GM12878 (cell line): ENCODE data around the gene MRTFA. TPM values are rescaled to one million over a fixed set of nuclear protein-coding genes. Genes with fewer than 3 reads are reported as not detected.

ENCODE experiments used
- ATAC-seq: fragments of 200-7000 bp; cut with Tn5 transposase; 3 replicates; pipeline ENCODE4 v1.9.1; 2020; ENCODE audit warnings: mild to moderate bottlenecking, moderate library complexity
- BruUV-seq: library from RNA; stranded (reverse); fragments of 400-500 nt; replicated peaks from 2 replicates; lab custom pipeline; 2021; lab: Mats Ljungman, UMichigan
- CTCF ChIA-PET: fragments of 300-600 bp; sonication (Branson Sonifier 250); formaldehyde crosslinking; extraction: SDS; loops from one replicate; lab custom pipeline; 2021; ENCODE audit warnings: inconsistent platforms; lab: Yijun Ruan, JAX
- POLR2A ChIA-PET: fragments of 350-600 bp; formaldehyde crosslinking; extraction: SDS; loops from one replicate; lab custom pipeline; 2021; ENCODE audit warnings: inconsistent platforms; lab: Charles Lee
- RAD21 ChIA-PET: fragments of 300-600 bp; sonication (Branson Sonifier 250); formaldehyde crosslinking; loops from one replicate; lab custom pipeline; 2023; ENCODE audit warnings: antibody characterized with exemption; ENCODE audit not compliant: unreplicated experiment; lab: Charles Lee
- SMC1A ChIA-PET: fragments of 300-600 bp; sonication (Branson Sonifier 250); formaldehyde crosslinking; loops from one replicate; lab custom pipeline; 2023; ENCODE audit not compliant: unreplicated experiment, uncharacterized antibody; lab: Charles Lee
- DNase-seq: peaks from one replicate; pipeline ENCODE4 v3.0.0-alpha.2; 2011; ENCODE audit warnings: low read depth, low spot score
- FAIRE-seq: peaks from 3 replicates; lab custom pipeline; 2011; peaks lifted over from hg19 to GRCh38; lab: Jason Lieb, UNC
- H2AFZ ChIP-seq: 2 replicates; pipeline ENCODE4 v1.6.0; 2011; ENCODE audit warnings: low read depth, low read length, control low read depth; ENCODE audit not compliant: control insufficient read depth
- H3K27ac ChIP-seq: 2 replicates; pipeline ENCODE4 v1.5.1; 2011; ENCODE audit warnings: control low read depth; ENCODE audit not compliant: control insufficient read depth, insufficient read depth
- H3K27me3 ChIP-seq, 2 experiments: replicated peaks in 1 of 2; 2 replicates each; pipeline versions ENCODE4 v1.6.0 to v1.6.1; 2011; ENCODE audit warnings: low read length in 1 of 2; ENCODE audit not compliant: control insufficient read depth in 2 of 2, insufficient read depth in 2 of 2
- H3K36me3 ChIP-seq, 2 experiments: 2 replicates each; pipeline ENCODE4 v1.5.1; 2011; ENCODE audit warnings: low read length in 1 of 2; ENCODE audit not compliant: control insufficient read depth in 2 of 2, insufficient read depth in 2 of 2
- H3K4me1 ChIP-seq: 2 replicates; pipeline ENCODE4 v1.6.1; 2011; ENCODE audit warnings: mild to moderate bottlenecking, low read length, moderate library complexity, mixed read lengths; ENCODE audit not compliant: control insufficient read depth, insufficient read depth
- H3K4me2 ChIP-seq: 2 replicates; pipeline ENCODE4 v1.6.0; 2011; ENCODE audit warnings: control low read depth; ENCODE audit not compliant: control insufficient read depth, insufficient read depth
- H3K4me3 ChIP-seq: fragments of 200-600 bp; sonication (generic); 2 replicates; pipeline ENCODE4 v1.5.1; 2016
- H3K79me2 ChIP-seq: 2 replicates; pipeline ENCODE4 v1.6.0; 2011; ENCODE audit warnings: low read length; ENCODE audit not compliant: control insufficient read depth, insufficient read depth
- H3K9ac ChIP-seq: 2 replicates; pipeline ENCODE4 v1.8.0; 2011; ENCODE audit warnings: low read length, control low read depth, mixed read lengths; ENCODE audit not compliant: control insufficient read depth, insufficient read depth
- H3K9me3 ChIP-seq: replicated peaks from 3 replicates; pipeline ENCODE4 v1.5.1; 2011; ENCODE audit warnings: mild to moderate bottlenecking, low read length; ENCODE audit not compliant: control insufficient read depth, insufficient read depth
- H4K20me1 ChIP-seq: 2 replicates; pipeline ENCODE4 v1.6.0; 2011; ENCODE audit not compliant: control insufficient read depth, insufficient read depth
- CBFB ChIP-seq: IDR thresholded peaks from 2 replicates; pipeline ENCODE4 v1.6.1; 2016; ENCODE audit warnings: antibody characterized with exemption, low read depth
- CBX3 ChIP-seq: fragments of 200-600 bp; sonication (generic); IDR thresholded peaks from 2 replicates; pipeline ENCODE4 v1.6.1; 2016; ENCODE audit warnings: low read depth, borderline replicate concordance
- EP300 ChIP-seq, 2 experiments: fragments of 150-350 bp in 1 of 2; IDR thresholded peaks; 2 replicates each; pipeline ENCODE4 v1.6.1; 2011 to 2012; ENCODE audit warnings: low read depth in 2 of 2, low read length in 2 of 2, borderline replicate concordance in 1 of 2, improper control_type of control experiment in 1 of 2, inconsistent platforms in 1 of 2; ENCODE audit not compliant: control insufficient read depth in 1 of 2
- NR2F1 ChIP-seq: fragments of 450-650 bp; conservative IDR thresholded peaks from 2 replicates; pipeline ENCODE4 v1.6.1; 2017; ENCODE audit warnings: mild to moderate bottlenecking
- POU2F2 ChIP-seq: IDR thresholded peaks from 3 replicates; pipeline ENCODE4 v1.6.1; 2011; ENCODE audit warnings: low read depth, mild to moderate bottlenecking, low read length, borderline replicate concordance
- RELA ChIP-seq: fragments of 450-650 bp; IDR thresholded peaks from 2 replicates; pipeline ENCODE4 v1.8.0; 2014; ENCODE audit warnings: borderline replicate concordance; ENCODE audit not compliant: partially characterized antibody
- RELB ChIP-seq: fragments of 450-650 bp; IDR thresholded peaks from 2 replicates; pipeline ENCODE4 v1.6.1; 2017; ENCODE audit warnings: low read depth, mild to moderate bottlenecking, moderate library complexity
- SMAD1 ChIP-seq: fragments of 450-650 bp; IDR thresholded peaks from 2 replicates; pipeline ENCODE4 v1.6.1; 2018; ENCODE audit warnings: mild to moderate bottlenecking, low read depth; ENCODE audit not compliant: partially characterized antibody
- SMAD5 ChIP-seq: IDR thresholded peaks from 2 replicates; pipeline ENCODE4 v1.6.1; 2016; ENCODE audit warnings: antibody characterized with exemption, low read depth
- TBL1XR1 ChIP-seq: IDR thresholded peaks from 2 replicates; pipeline ENCODE4 v1.6.1; 2012; ENCODE audit warnings: low read depth, low read length, improper control_type of control experiment
- TCF3 ChIP-seq: IDR thresholded peaks from 2 replicates; pipeline ENCODE4 v1.6.1; 2012; ENCODE audit warnings: low read depth, mild to moderate bottlenecking, low read length, borderline replicate concordance; ENCODE audit not compliant: insufficient read depth
- ZNF217 ChIP-seq: fragments of 450-650 bp; IDR thresholded peaks from 2 replicates; pipeline ENCODE4 v1.6.1; 2017; ENCODE audit warnings: antibody characterized with exemption, mild to moderate bottlenecking
- ZNF384 ChIP-seq: IDR thresholded peaks from 2 replicates; pipeline ENCODE4 v1.6.1; 2012; ENCODE audit warnings: low read depth, mild to moderate bottlenecking, low read length, improper control_type of control experiment, borderline replicate concordance
- ZNF622 ChIP-seq: fragments of 450-650 bp; IDR thresholded peaks from 2 replicates; pipeline ENCODE4 v1.6.1; 2017; ENCODE audit warnings: mild to moderate bottlenecking, inconsistent platforms
- WGBS: methylation state at CpG from one replicate; pipeline ENCODE4 v1.1.6; 2016; ENCODE audit warnings: low lambda C conversion rate; ENCODE audit not compliant: insufficient replicate concordance, insufficient coverage; ENCODE audit errors: missing lambda C conversion rate; 5-methylcytosine and 5-hydroxymethylcytosine counted together
- in situ Hi-C: fragments of 300-500 bp; cut with MboI; formaldehyde crosslinking; loops from 9 replicates; pipeline ENCODE4 v1.14.3; 2018; ENCODE audit warnings: mixed read lengths
- intact Hi-C: fragments of 100-400 bp; cut with micrococcal nuclease; formaldehyde crosslinking; loops from one replicate; pipeline ENCODE4 v1.14.2; 2022; ENCODE audit not compliant: unreplicated experiment
- polyA plus RNA-seq, 11 experiments: library from polyadenylated mRNA; depleted of rRNA in 4 of 11; unstranded in 6 of 11; stranded (reverse) in 5 of 11; fragments of >200 nt; fragmentation: Nextera tagmentation in 4 of 11; fragmentation: Illumina TruSeq in 1 of 11; extraction: Ambion mirVana in 4 of 11; extraction: Trizol in 1 of 11; gene quantifications; 1 replicate in 1 of 11; 2 replicates in 10 of 11; pipeline versions ENCODE4 v1.2.1 to v1.2.3, GENCODE V29; 2011 to 2016; ENCODE audit warnings: inconsistent platforms in 2 of 11, missing spikeins in 2 of 11, low read depth in 1 of 11
- total RNA-seq, 4 experiments: library from RNA; depleted of rRNA in 3 of 4; stranded (reverse); fragments of >200 nt in 3 of 4; fragmentation: Illumina TruSeq in 1 of 4; extraction: Trizol in 1 of 4; gene quantifications; 2 replicates each; pipeline versions ENCODE4 v1.2.1 to v1.2.3, GENCODE V29; 2013 to 2021

Gene MRTFA
- total and polyA plus RNA-seq, 10 of the 15 experiments (the other 5 are each of a cell fraction or from before 2014, with no cell fraction given) = 2.0 to 63.9 (median 17.9) TPM

DNA sequence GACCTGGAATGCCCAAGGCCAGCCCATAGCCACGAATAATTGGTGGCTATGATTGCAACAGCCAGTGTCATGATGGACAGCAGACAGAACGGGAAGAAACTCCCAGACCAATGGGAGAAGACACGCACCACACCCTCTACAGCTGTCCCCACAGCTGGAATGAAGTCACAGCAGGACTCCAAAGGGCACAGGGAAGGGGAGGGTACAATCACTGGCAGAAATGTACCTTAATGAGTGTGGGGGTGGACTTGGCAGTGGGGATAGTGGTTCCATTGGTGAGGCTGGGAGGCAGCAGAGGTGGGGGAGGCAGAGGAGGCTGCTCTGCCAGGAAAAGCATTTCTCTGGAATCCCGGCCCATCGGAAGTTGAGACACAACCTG, 213.2 kb downstream of the MRTFA start:
- no peaks in the 10 kb centered on the region for H3K9me3 ChIP-seq
- ChIA-PET POLR2A (no interaction called here), CTCF (no interaction called here)
- H3K4me1 ChIP-seq = no peaks in the 10 kb centered on the region
- H3K27ac ChIP-seq = no peak overlapping the region
- in situ Hi-C loops = no loop called here
- DNase-seq (no peak), ATAC-seq (no peak)
- no peaks in the 10 kb centered on the region for H4K20me1 ChIP-seq
- intact Hi-C loops = no loop called here
- H3K36me3 ChIP-seq = peaks cover 59 to 70% of the 10 kb centered on the region in 2 experiments; a peak in 3 of 4 replicates
- TF ChIP-seq RELA (no peak), CBFB (no peak), CBX3 (no peak), POU2F2 (no peak), NR2F1 (no peak), SMAD1 (no peak), EP300 (IDR thresholded peaks at IDR 0.05; ENCODE audit: borderline replicate concordance in 1 of 2, control insufficient read depth in 1 of 2, low read depth in 2 of 2, low read length in 2 of 2) (no peak), TBL1XR1 (no peak), TCF3 (no peak), SMAD5 (no peak), RELB (no peak), ZNF384 (no peak), ZNF622 (no peak), ZNF217 (no peak)
- TF ChIP-seq, all 136 proteins: peak for 0
- H3K9ac ChIP-seq = no peak overlapping the region
- SMC1A ChIA-PET = no interaction called here
- no peak for FAIRE-seq
- no peak overlapping the region for H2AFZ ChIP-seq
- 87% methylated on average over 3 of the region's 5 CpGs for WGBS
- no peaks in the 10 kb centered on the region for H3K27me3 ChIP-seq
- H3K4me2 ChIP-seq = no peak overlapping the region
- no peaks in the 10 kb centered on the region for H3K79me2 ChIP-seq
- H3K4me3 ChIP-seq = no peak overlapping the region
- RAD21 ChIA-PET = no interaction called here
- no TSS peak for BruUV-seq
